H1 (cell line): ENCODE measurements around the gene FAM53C. TPM values are rescaled to one million over a fixed set of nuclear protein-coding genes. Genes with fewer than 3 reads are reported as not detected.

Source experiments
- CTCF ChIA-PET: fragments of 300-600 bp; sonication (Branson Sonifier 250); formaldehyde crosslinking; loops from one replicate; lab custom pipeline; 2021; ENCODE audit not compliant: partially characterized antibody; lab: Charles Lee
- POLR2A ChIA-PET: fragments of 300-600 bp; sonication (Branson Sonifier 250); formaldehyde crosslinking; loops from one replicate; lab custom pipeline; 2021; ENCODE audit warnings: inconsistent platforms; ENCODE audit not compliant: partially characterized antibody; lab: Charles Lee
- DNase-seq, 2 experiments: peaks; one replicate each; pipeline versions ENCODE4 v3.0.0 to v3.0.0-alpha.2; 2010 to 2022; ENCODE audit warnings: low spot score in 2 of 2, low read depth in 1 of 2, mixed read lengths in 1 of 2
- FAIRE-seq: peaks from 2 replicates; lab custom pipeline; 2011; peaks lifted over from hg19 to GRCh38; lab: Jason Lieb, UNC
- H2AFZ ChIP-seq: 2 replicates; pipeline ENCODE4 v1.8.1; 2012; ENCODE audit warnings: low read length, inconsistent platforms
- H2AK5ac ChIP-seq: 2 replicates; pipeline ENCODE4 v1.6.1; 2013; ENCODE audit warnings: low read depth, low read length
- H2BK120ac ChIP-seq: replicated peaks from 2 replicates; pipeline ENCODE3; 2013; ENCODE audit warnings: low read depth, low read length, inconsistent platforms
- H2BK12ac ChIP-seq: 2 replicates; pipeline ENCODE4 v1.6.1; 2013; ENCODE audit warnings: low read depth, low read length
- H2BK15ac ChIP-seq: 2 replicates; pipeline ENCODE4 v1.6.1; 2013; ENCODE audit warnings: low read length
- H2BK20ac ChIP-seq: 2 replicates; pipeline ENCODE4 v1.6.1; 2013; ENCODE audit warnings: low read length
- H2BK5ac ChIP-seq: 2 replicates; pipeline ENCODE4 v1.6.1; 2013; ENCODE audit warnings: low read depth, low read length
- H3K14ac ChIP-seq: 2 replicates; pipeline ENCODE4 v1.6.1; 2013; ENCODE audit warnings: inconsistent platforms; ENCODE audit not compliant: insufficient read length
- H3K18ac ChIP-seq: 2 replicates; pipeline ENCODE4 v1.6.1; 2013; ENCODE audit warnings: low read length; ENCODE audit errors: extremely low read depth
- H3K23ac ChIP-seq: 2 replicates; pipeline ENCODE4 v1.6.1; 2013; ENCODE audit warnings: inconsistent platforms; ENCODE audit not compliant: insufficient read length
- H3K23me2 ChIP-seq: 2 replicates; pipeline ENCODE4 v1.6.1; 2013; ENCODE audit warnings: low read depth, low read length
- H3K27ac ChIP-seq: 2 replicates; pipeline ENCODE4 v1.6.1; 2011; ENCODE audit warnings: low read depth, low read length, inconsistent platforms
- H3K27me3 ChIP-seq, 4 experiments: replicated peaks in 1 of 4; 1 replicate in 1 of 4; 2 replicates in 3 of 4; pipeline versions ENCODE4 v1.6.1 to v1.8.1; 2011 to 2013; ENCODE audit warnings: low read length in 3 of 4, mild to moderate bottlenecking in 3 of 4, inconsistent platforms in 2 of 4, mixed read lengths in 2 of 4, moderate library complexity in 1 of 4; ENCODE audit not compliant: control insufficient read depth in 3 of 4, insufficient read depth in 3 of 4; ENCODE audit errors: extremely low read depth in 1 of 4
- H3K36me3 ChIP-seq, 4 experiments: 2 replicates each; pipeline versions ENCODE4 v1.6.1 to v1.8.1; 2011 to 2013; ENCODE audit warnings: mild to moderate bottlenecking in 4 of 4, low read length in 3 of 4, moderate library complexity in 2 of 4, control low read depth in 1 of 4, inconsistent platforms in 1 of 4; ENCODE audit not compliant: insufficient read depth in 4 of 4, control insufficient read depth in 2 of 4
- H3K4ac ChIP-seq: replicated peaks from 2 replicates; pipeline ENCODE3; 2013; ENCODE audit warnings: low read length, low read depth, mixed read lengths, inconsistent platforms; ENCODE audit not compliant: insufficient read length
- H3K4me1 ChIP-seq, 4 experiments: replicated peaks in 1 of 4; 1 replicate in 1 of 4; 2 replicates in 3 of 4; pipeline versions ENCODE4 v1.6.1 to v1.8.1; 2011 to 2013; ENCODE audit warnings: low read length in 3 of 4, inconsistent platforms in 2 of 4, mixed read lengths in 1 of 4; ENCODE audit not compliant: insufficient read depth in 4 of 4, control insufficient read depth in 3 of 4
- H3K4me2 ChIP-seq, 2 experiments: 2 replicates each; pipeline versions ENCODE4 v1.6.1 to v1.8.1; 2011 to 2013; ENCODE audit warnings: low read depth in 2 of 2, low read length in 2 of 2, control low read depth in 1 of 2, inconsistent platforms in 1 of 2, mild to moderate bottlenecking in 1 of 2; ENCODE audit not compliant: insufficient read depth in 1 of 2
- H3K4me3 ChIP-seq, 4 experiments: fragments of 200-600, 300-600 bp in 1 of 4; sonication (generic), shearing (Covaris generic), sonication (Bioruptor Twin) in 1 of 4; 2 replicates each; pipeline versions ENCODE4 v1.5.1 to v1.8.1; 2011 to 2016; ENCODE audit warnings: low read length in 4 of 4, low read depth in 3 of 4, control low read depth in 2 of 4, inconsistent platforms in 2 of 4, mild to moderate bottlenecking in 2 of 4, mixed read lengths in 1 of 4, moderate library complexity in 1 of 4; ENCODE audit not compliant: insufficient read depth in 2 of 4; ENCODE audit errors: extremely low read depth in 1 of 4
- H3K56ac ChIP-seq: replicated peaks from 2 replicates; pipeline ENCODE3; 2013; ENCODE audit warnings: low read depth, mild to moderate bottlenecking, mixed read lengths, low read length, inconsistent platforms; ENCODE audit not compliant: insufficient read length
- H3K79me1 ChIP-seq: 2 replicates; pipeline ENCODE4 v1.6.1; 2013; ENCODE audit warnings: low read depth, low read length, control low read depth
- H3K79me2 ChIP-seq, 2 experiments: 2 replicates each; pipeline versions ENCODE4 v1.6.1 to v1.8.1; 2012 to 2013; ENCODE audit warnings: low read length in 2 of 2, mild to moderate bottlenecking in 2 of 2, inconsistent platforms in 1 of 2; ENCODE audit not compliant: insufficient read depth in 2 of 2, control insufficient read depth in 1 of 2
- H3K9ac ChIP-seq, 4 experiments: replicated peaks in 1 of 4; 1 replicate in 1 of 4; 2 replicates in 3 of 4; pipeline versions ENCODE4 v1.6.1 to v1.8.1; 2011 to 2013; ENCODE audit warnings: low read depth in 3 of 4, low read length in 3 of 4, control low read depth in 2 of 4, mild to moderate bottlenecking in 2 of 4, moderate library complexity in 2 of 4, inconsistent platforms in 1 of 4; ENCODE audit errors: extremely low read depth in 1 of 4
- H3K9me3 ChIP-seq, 2 experiments: 2 replicates each; pipeline versions ENCODE4 v1.6.1 to v1.8.1; 2012 to 2013; ENCODE audit warnings: mild to moderate bottlenecking in 2 of 2, moderate library complexity in 2 of 2, control low read depth in 1 of 2, inconsistent platforms in 1 of 2, low read depth in 1 of 2, low read length in 1 of 2, mixed read lengths in 1 of 2; ENCODE audit not compliant: insufficient read depth in 2 of 2
- H4K20me1 ChIP-seq, 2 experiments: replicated peaks in 1 of 2; 2 replicates each; pipeline versions ENCODE3 to v1.8.1; 2011 to 2013; ENCODE audit warnings: inconsistent platforms in 2 of 2, low read length in 2 of 2, mild to moderate bottlenecking in 1 of 2; ENCODE audit not compliant: insufficient read depth in 2 of 2, control insufficient read depth in 1 of 2
- H4K5ac ChIP-seq: 2 replicates; pipeline ENCODE4 v1.6.1; 2013; ENCODE audit warnings: low read length, low read depth, mixed read lengths, inconsistent platforms; ENCODE audit not compliant: insufficient read length
- H4K8ac ChIP-seq: 2 replicates; pipeline ENCODE4 v1.8.0; 2013; ENCODE audit warnings: mild to moderate bottlenecking, moderate library complexity, low read length, inconsistent platforms; ENCODE audit not compliant: insufficient read depth; ENCODE audit errors: extremely low read depth
- H4K91ac ChIP-seq: replicated peaks from 2 replicates; pipeline ENCODE3; 2013; ENCODE audit warnings: low read length, mixed read lengths, inconsistent platforms; ENCODE audit not compliant: insufficient read length
- ATF3 ChIP-seq: IDR thresholded peaks from 2 replicates; pipeline ENCODE4 v1.6.1; 2011; ENCODE audit warnings: low read depth, mild to moderate bottlenecking, low read length; ENCODE audit not compliant: insufficient read depth
- BACH1 ChIP-seq: IDR thresholded peaks from 2 replicates; pipeline ENCODE4 v1.6.1; 2012; ENCODE audit warnings: low read length, improper control_type of control experiment
- E2F6 ChIP-seq: IDR thresholded peaks from 2 replicates; pipeline ENCODE4 v1.6.1; 2012; ENCODE audit warnings: inconsistent platforms
- HDAC6 ChIP-seq: IDR thresholded peaks from one replicate; pipeline ENCODE4 v1.7.1; 2012; ENCODE audit warnings: low read depth, mild to moderate bottlenecking, inconsistent platforms, low read length, moderate library complexity
- JUND ChIP-seq: IDR thresholded peaks from 2 replicates; pipeline ENCODE4 v1.6.1; 2011; ENCODE audit warnings: mild to moderate bottlenecking, improper control_type of control experiment, low read length
- NANOG ChIP-seq: IDR thresholded peaks from 2 replicates; pipeline ENCODE4 v1.6.1; 2011; ENCODE audit warnings: low read length, low read depth, mild to moderate bottlenecking, inconsistent platforms; ENCODE audit not compliant: insufficient read depth, poor library complexity, severe bottlenecking
- PHF8 ChIP-seq: fragments of 200-600 bp; sonication (generic); conservative IDR thresholded peaks from 2 replicates; pipeline ENCODE4 v1.7.1; 2012; ENCODE audit warnings: low read depth, mild to moderate bottlenecking, inconsistent platforms, low read length, moderate library complexity
- TCF12 ChIP-seq: IDR thresholded peaks from 2 replicates; pipeline ENCODE4 v1.6.1; 2011; ENCODE audit warnings: low read depth, mild to moderate bottlenecking, low read length
- TEAD4 ChIP-seq: IDR thresholded peaks from 2 replicates; pipeline ENCODE4 v1.6.1; 2012; ENCODE audit warnings: low read depth, low read length, inconsistent platforms, mixed read lengths
- USF2 ChIP-seq: IDR thresholded peaks from 2 replicates; pipeline ENCODE4 v1.6.1; 2011; ENCODE audit warnings: low read length, improper control_type of control experiment
- WGBS, 2 experiments: shearing (Covaris generic) in 1 of 2; methylation state at CpG; one replicate each; pipeline versions ENCODE4 v1.1.6 to v1.1.7; 2013 to 2015; ENCODE audit warnings: low lambda C conversion rate in 2 of 2, mixed read lengths in 2 of 2, inconsistent platforms in 1 of 2, low coverage in 1 of 2, missing lambda C conversion rate in 1 of 2; ENCODE audit not compliant: insufficient replicate concordance in 2 of 2, insufficient coverage in 1 of 2, insufficient read length in 1 of 2; ENCODE audit errors: extremely low coverage in 1 of 2, missing lambda C conversion rate in 1 of 2; 5-methylcytosine and 5-hydroxymethylcytosine counted together
- polyA plus RNA-seq, 7 experiments: library from polyadenylated mRNA; depleted of rRNA in 3 of 7; stranded (reverse) in 5 of 7; unstranded in 2 of 7; fragments of >200 nt in 5 of 7; fragments of 200-250 nt in 2 of 7; gene quantifications; 1 replicate in 5 of 7; 2 replicates in 1 of 7; 4 replicates in 1 of 7; pipeline versions ENCODE4 v1.2.1 to v1.2.3, GENCODE V29; 2011 to 2013; ENCODE audit warnings: missing spikeins in 2 of 7, mixed read lengths in 2 of 7
- total RNA-seq: library from RNA; stranded (reverse); fragmentation: NEBNext Ultra II Directional; extraction: Animal tissue kit (Norgen Biotek cat#: 25700); gene quantifications from 2 replicates; pipeline ENCODE4 v1.2.1, GENCODE V29; 2021

Gene FAM53C
- total and polyA plus RNA-seq, 2 of the 8 experiments (the other 6 are each of a cell fraction or from before 2014, with no cell fraction given) = 57.6 to 75.3 TPM

- no peak for FAIRE-seq
- H3K27ac ChIP-seq = no peak overlapping the region
- TF ChIP-seq NANOG (no peak), ATF3 (no peak), TEAD4 (no peak), PHF8 (no peak), USF2 (no peak), HDAC6 (no peak), TCF12 (no peak), E2F6 (no peak), BACH1 (no peak), JUND (no peak)
Measured at GRCh38 chr5:138340008-138340407, 1.9 kb downstream of the FAM53C start.

More at GRCh38 chr5:138340008-138340407, 1.9 kb downstream of the FAM53C start:
- peaks cover 2 to 3% of the 10 kb centered on the region in 2 experiments for H4K20me1 ChIP-seq
- H3K79me1 ChIP-seq = peaks cover 20% of the 10 kb centered on the region
- POLR2A ChIA-PET = interaction anchor here (0.5 to 8.2 kb wide), 12 partner anchors 8 to 221 kb away, joined by 3 to 254 read pairs (median 6); partner anchors contain the start of genes BRD8, CDC25C, EGR1 and ETF1
- no peaks in the 10 kb centered on the region for H3K9me3 ChIP-seq
- H2BK12ac ChIP-seq = no peak overlapping the region
- H3K56ac ChIP-seq = no peak overlapping the region
- H3K4ac ChIP-seq = no peak overlapping the region
- H3K9ac ChIP-seq = no peak overlapping the region
- CTCF ChIA-PET = interaction anchor here (1.3 to 13.6 kb wide), 2 partner anchors 9 to 10 kb away, joined by 4 to 196 read pairs; partner anchors contain the start of gene KDM3B
- H3K18ac ChIP-seq = no peak overlapping the region
- peaks cover 8% of the 10 kb centered on the region; the same call in 1 of the 2 replicates for H3K23me2 ChIP-seq
- H2AK5ac ChIP-seq = no peak overlapping the region
- no peak overlapping the region for H2BK120ac ChIP-seq
- WGBS, 2 experiments = 87% methylated on average over 3 of the region's 3 CpGs; no CpG with 5 or more reads in 1 of the 2 experiments
- no peak overlapping the region for H2BK15ac ChIP-seq
- H4K8ac ChIP-seq = no peak overlapping the region
- H3K4me3 ChIP-seq = peak overlapping the region in 1 of 4 experiments; percentile 91; a peak in 2 of 8 replicates
- no peak overlapping the region for H2BK20ac ChIP-seq
- no peak overlapping the region for H4K91ac ChIP-seq
- peak overlapping the region; percentile 98 for H3K4me2 ChIP-seq
- peaks cover 10 to 39% of the 10 kb centered on the region in 2 experiments for H3K79me2 ChIP-seq
- H2BK5ac ChIP-seq = no peak overlapping the region
- H2AFZ ChIP-seq = no peak overlapping the region
- no peak overlapping the region for H4K5ac ChIP-seq
- H3K14ac ChIP-seq = no peak overlapping the region
- no peaks in the 10 kb centered on the region for H3K27me3 ChIP-seq
- peaks cover 0 to 5% (median 2%) of the 10 kb centered on the region in 4 experiments; a peak in 4 of 7 replicates for H3K4me1 ChIP-seq
- no peak overlapping the region for H3K23ac ChIP-seq
- DNase-seq = no peak
- H3K36me3 ChIP-seq = peaks cover 10 to 37% (median 28%) of the 10 kb centered on the region in 4 experiments
